ENCODE results near the gene CYGB.

Gene CYGB

DNA sequence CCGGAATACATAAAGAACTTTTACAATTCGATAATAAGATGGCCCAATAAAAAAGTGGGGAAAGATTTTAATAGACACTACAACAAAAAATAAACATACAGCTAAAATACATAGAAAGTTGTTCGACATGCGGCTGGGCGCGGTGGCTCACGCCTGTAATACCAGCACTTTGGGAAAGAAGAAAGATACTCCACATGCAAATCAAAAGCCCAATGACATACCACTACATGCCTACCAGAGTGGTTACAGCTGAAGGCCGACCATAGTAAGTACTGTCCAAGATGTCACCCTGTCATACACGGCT is 11.7 kb upstream of the CYGB start:
- no peak for DNase-seq

DNA sequence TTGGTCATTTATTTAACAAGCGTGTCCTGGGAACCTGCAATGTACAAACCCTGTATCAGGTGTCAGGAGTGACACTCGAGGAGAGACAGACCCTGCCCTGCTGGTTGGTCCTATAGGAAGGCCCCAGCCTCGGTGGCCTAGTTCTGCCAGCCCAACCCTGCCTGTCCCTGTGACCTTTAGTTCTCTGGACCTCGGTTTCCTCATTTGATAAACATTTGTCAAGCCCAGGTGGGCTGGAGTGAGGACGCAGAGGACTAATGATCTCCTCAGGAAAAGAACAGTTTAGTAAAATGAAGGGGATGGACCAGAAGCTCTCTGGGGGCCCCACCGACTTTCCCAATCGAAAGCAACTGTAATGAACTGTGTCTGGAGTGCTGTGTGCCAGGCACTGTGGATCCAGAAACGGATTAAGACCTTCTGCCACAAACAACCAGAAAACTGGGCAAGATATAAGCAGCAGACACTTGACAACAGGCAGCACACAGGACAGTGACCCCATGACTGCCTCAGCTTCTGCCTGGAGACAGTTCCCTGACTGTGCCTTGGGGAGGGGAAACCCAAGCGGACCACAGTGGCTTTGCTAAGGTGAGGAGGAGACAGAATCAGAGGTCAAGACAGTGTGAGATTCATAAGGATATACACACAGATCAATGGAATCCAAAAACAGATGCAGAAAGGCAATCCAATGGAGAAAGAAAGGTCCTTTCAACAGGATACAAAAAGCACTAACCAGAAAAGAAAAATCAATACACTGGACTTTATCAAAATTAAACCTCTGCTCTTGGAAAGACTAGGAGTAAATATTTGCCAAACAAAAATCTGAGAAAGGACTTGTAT is 11.1 kb upstream of the CYGB start:
- no peak for DNase-seq

GRCh38 chr17:76547642-76548202 is 10.2 kb upstream of the CYGB start:
- no peak for DNase-seq

GRCh38 chr17:76547183-76547641 is 9.7 kb upstream of the CYGB start:
- DNase-seq, result peak; percentile 75

GRCh38 chr17:76546556-76547182 is 9.2 kb upstream of the CYGB start:
- DNase-seq, result no peak

GRCh38 chr17:76545918-76546555 is 8.5 kb upstream of the CYGB start:
- DNase-seq, result no peak

DNA sequence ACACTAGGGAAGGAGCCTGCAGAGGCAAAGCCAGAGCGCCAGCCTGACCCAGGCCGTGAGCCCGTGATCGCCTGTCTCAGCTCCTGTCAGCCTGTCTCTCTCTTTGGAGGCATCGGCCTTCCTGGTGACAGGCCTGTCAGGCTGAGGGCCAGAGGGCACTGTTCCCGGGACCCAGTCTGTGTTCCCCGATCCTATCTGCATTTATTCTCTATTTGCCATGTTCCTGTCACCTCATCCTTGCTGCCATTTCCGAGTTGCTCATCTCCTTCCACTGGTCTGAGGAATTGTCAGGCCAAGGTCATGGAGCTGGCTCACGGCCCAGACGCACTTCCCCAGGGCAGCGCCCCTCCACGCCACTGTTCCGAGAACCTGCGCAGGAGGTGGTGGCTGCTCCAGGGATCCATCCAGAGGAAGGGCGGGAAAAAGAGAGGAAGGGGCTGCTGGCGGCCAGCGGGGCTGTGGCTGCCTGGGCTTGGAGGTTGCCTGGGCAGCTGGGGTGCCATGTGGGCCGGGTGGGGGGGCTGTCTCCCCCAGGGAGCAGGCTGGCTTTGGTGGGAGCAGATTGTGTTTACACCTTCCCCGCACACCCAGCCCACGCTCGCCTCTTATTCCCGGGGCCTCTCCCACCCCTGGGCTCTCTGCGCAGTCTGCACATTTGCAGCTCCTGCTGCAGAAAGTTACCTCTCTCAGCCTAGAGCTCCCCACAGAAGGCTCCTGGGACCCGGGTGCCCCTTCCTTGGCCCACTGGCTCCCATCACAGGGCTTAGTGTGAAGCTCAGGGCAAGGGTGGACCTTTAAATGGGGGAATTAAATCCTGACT is 7.2 kb upstream of the CYGB start:
- DNase-seq, result no peak

DNA sequence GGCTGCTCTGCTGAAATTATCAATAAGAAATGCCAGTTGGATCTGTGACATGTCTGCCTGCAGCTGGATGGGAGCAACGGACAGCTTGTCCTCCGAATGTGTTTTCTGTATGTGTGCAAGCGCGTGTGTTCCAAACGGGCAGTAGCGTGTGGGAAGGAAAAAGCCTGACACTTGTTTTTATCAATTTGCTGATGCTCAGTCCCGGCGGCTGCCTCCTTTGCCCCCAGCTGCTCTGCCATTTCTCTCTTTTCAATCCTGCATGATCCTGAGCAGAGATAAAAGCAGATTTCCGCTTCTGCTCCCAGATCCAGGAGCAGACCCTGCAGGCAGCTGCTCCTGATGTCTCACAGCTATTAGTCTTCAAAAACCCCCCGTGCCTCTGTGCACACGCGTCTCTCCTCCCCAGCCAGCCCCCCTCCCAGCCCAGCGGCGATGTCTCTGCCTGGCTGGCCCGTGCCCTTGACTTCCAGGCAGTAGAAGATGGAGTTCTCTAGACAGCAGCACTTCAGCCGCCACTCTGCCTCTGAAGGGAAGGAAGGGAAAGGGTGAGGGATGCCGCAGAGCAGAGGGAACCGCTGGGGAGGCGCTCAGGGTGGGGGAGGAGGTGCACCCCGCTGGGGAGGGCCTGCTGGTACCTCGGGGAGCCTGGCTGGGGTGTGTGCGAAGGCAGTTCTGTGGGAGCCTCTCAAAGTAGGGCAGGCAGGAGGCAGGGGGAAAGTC is 6.5 kb upstream of the CYGB start:
- no peak for DNase-seq

- DNase-seq, result no peak
Measured at GRCh38 chr17:76543482-76543825, 5.9 kb upstream of the CYGB start.

DNA sequence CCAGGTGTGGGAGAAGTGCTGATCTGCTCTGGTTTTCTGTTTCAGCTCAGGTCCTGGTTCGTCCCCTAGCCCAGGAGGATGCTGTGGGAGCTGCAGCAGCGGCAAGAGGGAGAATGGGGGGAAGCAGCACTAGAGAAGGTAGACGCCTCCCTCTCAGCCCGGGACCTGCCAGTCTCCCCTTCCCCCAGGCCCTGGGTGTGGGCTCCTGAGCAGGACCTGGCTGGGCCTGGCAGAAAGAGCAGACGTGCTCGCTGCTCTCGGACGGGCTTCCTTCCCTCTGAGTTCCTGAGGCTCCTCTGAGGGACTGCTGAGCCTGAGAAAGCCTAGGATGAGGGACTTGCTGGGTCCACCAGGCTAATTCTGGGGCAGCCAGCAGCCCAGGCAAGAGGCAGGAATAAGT is 5.5 kb upstream of the CYGB start:
- no peak for DNase-seq

DNA sequence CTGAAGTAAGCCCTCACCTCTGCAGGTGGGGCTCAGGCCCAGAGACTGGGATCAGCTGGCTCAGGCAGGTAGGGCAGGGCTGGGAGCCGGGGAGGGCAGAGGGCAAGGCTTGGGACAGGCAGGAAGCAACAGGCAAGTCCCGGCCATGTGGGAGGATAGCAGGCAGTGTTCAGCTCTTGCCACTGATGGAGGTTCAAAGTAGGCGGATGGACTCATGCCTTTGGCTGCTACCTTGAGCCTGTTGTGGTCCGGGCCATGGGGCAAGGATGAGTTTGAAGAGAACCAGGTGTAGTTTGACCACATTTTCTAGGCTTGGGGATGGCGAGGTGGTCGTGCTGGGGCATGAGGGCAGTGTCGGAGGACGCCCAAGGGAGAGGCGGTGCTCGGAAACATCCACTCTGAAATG is 5.1 kb upstream of the CYGB start:
- DNase-seq, result no peak

DNA sequence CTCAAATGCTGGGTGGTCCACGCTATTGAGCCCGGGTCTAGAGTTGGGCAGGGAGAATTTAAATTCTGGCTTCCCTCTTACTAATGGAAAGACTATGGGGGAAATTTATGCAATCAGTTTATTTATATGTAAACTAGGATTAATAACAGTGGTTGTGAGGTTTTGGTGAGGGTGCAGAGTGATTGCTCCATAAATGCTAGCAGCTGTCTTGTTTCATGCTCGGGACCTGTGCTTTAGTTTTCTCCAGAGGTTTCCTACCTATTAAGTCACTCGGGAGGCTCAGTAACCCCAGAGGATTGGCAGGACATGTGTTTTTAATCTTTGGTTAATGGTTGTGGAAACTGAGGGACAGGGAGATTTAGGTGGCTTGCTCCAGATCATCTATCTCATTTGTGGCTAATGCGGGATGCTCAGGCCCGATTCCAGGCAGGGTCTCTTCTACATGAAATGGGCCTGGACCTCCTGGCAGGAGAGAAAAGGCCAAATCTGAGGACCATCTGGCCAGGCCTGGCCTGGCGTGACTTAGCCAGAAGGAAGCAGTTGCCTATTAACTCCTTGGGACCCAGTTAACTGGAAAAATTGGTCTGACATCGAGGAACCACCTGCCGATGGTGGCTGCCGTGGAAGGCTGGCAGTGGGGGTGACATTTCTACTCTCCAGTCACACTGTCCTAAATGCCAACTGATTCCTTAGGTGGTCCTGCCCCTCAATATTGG is 4.4 kb upstream of the CYGB start:
- DNase-seq, result no peak

- DNase-seq, result no peak
Measured at GRCh38 chr17:76540381-76541300, 3.1 kb upstream of the CYGB start.

GRCh38 chr17:76539631-76540271 is 2.2 kb upstream of the CYGB start, which contains the start of gene PRCD:
TSS of gene PRCD (plus strand) at chr17:76540044. CDS start at chr17:76540142, 98 bp downstream.
- DNase-seq, result no peak

DNA sequence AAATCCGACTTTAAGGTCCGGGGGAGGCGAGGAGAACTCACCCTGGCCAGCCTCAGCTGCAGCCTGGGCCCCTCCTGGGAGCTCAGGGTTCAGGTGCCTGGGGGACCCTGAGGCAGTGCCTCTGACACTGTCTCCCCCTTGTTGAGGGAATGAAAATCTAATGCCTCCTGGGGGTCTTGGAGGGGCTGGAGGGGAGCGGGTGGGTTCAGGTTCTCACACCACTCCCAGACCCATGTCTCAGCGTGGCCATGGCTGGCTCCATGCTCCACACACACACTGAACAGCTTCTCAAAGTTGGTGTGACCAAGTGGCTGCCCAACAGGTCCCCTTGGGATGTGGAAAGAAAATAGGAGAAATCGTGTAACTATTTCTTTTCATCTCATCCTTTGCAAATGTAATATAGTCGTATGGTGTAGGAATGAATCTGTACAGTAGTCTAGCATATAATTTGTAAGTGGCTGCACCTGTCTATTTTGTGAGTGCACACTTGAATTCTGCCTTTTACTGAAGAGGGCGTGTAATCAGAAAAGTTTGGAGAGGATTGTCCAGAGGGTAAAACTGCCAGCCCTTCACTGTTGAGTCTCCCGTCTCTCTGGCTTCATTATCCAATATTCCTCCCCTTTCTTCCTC is 1.5 kb upstream of the CYGB start:
- DNase-seq, result no peak

DNA sequence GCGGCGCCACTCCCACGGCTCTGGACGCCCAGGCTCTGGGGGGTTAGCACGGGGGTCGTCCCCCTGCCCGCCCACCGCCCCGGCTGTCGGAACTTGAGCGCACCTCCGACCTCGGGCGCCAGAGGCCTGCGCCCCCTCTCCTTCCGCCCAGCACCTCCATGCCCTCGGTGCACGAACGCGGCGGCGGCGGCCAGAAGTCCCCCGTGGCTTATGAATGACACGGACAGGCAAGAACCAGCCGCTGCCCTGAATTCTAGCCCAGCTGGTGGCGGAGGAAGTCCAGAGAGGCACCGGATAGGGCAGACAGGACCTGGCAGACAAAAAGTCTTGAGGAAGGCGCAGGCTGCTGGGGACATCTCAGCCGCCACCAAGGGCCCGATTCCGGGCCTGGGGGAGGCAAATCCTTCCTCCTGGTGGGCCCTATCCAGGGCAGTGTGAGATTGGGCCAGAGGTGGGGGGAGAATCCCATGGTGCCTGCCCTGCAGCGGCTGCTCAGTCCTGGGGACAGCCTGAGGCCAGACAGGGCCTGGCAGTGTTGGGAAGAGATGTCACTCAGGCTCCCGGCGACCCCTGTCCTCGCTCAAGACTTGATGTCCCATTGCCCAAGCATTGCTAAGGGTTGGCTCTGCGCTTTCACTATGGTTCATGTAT is 897 bp upstream of the CYGB start:
- no peak for DNase-seq

DNA sequence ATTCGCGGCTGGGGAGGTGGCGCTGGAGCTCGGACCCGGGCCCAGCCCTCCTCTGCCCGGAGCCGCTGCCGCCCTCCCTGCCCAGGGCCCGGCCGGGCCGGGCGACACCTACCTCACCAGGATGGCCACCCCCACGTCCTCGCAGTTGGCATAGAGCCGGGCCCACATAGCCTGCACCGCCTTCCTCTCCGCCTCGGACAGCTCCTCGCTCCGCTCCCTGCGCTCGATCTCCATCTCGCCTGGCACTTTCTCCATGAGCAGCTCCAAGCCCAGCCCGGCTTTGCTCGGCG is 276 bp downstream of the CYGB start:
- no peak for DNase-seq

DNA sequence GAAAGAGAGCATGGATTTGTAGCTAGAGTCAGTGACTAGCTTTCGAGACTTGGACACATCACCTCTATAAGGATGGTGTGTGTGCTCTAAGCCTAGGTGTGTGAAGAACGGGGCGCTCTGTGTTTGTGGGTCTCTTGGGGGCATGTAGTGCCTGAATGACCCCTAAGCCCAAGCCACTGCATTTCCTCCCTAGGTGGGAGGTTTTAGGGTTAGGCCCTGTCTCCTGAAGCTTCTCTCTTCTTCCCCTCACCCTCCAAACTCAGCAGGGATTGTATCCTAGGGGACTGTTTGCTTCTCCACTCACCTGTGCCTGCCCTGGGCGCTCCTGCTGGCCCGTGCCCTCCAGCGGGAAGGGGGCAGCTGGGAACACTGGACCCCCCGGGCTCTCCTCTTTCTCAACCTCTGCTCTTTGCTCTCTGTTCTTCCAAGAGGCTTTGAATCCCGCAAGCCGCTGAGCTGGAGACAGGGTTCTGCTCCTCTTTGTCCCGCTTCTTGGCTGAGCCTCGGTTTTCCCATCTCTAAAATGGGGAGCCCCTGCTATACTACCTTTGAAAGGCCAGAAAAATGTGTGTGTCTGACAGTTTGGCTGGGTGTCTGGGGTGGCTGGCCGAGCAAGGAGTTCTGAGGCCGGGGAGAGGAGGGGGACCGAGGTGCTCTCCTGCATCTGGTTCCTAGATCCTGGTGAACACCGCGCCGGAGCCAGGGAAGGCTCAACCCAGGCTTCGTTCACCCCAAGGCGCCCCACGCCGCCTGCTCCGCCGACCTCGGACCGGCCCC is 810 bp downstream of the CYGB start:
- DNase-seq, result no peak
